Duodenal mucosa (tissue), 2 donors: ENCODE data around the gene SPHK1.

Experiments used
- H3K27ac ChIP-seq: one replicate; pipeline ENCODE4 v1.7.0; 2013; ENCODE audit warnings: low read depth, low read length
- H3K27me3 ChIP-seq, 2 donors: one replicate each; pipeline ENCODE4 v1.7.0; 2013; ENCODE audit warnings: low read length in 2 of 2, control low read depth in 1 of 2; ENCODE audit not compliant: insufficient read depth in 2 of 2, control insufficient read depth in 1 of 2
- H3K36me3 ChIP-seq, 2 donors: one replicate each; pipeline ENCODE4 v1.7.0; 2013; ENCODE audit warnings: low read length in 2 of 2, control low read depth in 1 of 2; ENCODE audit not compliant: insufficient read depth in 2 of 2, control insufficient read depth in 1 of 2
- H3K4me1 ChIP-seq, 2 donors: one replicate each; pipeline ENCODE4 v1.7.0; 2013; ENCODE audit warnings: low read length in 2 of 2, control low read depth in 1 of 2; ENCODE audit not compliant: insufficient read depth in 2 of 2, control insufficient read depth in 1 of 2
- H3K4me3 ChIP-seq, 2 donors: one replicate each; pipeline ENCODE4 v1.7.0; 2013; ENCODE audit warnings: low read length in 2 of 2, low read depth in 1 of 2
- H3K9ac ChIP-seq, 2 donors: one replicate each; pipeline ENCODE4 v1.7.0; 2013; ENCODE audit warnings: low read length in 2 of 2, low read depth in 1 of 2
- H3K9me3 ChIP-seq, 2 donors: one replicate each; pipeline ENCODE4 v1.7.0; 2013; ENCODE audit warnings: low read length in 2 of 2, control low read depth in 1 of 2; ENCODE audit not compliant: control insufficient read depth in 1 of 2

The SPHK1 gene

GRCh38 chr17:76360461-76360860, 23.9 kb upstream of the SPHK1 start:
- Histone ChIP-seq H3K4me1 (no peaks in the 10 kb centered on the region), H3K27me3 (no peaks in the 10 kb centered on the region), H3K9ac (no peak overlapping the region), H3K4me3 (no peak overlapping the region), H3K27ac (no peak overlapping the region), H3K9me3 (no peaks in the 10 kb centered on the region), H3K36me3 (no peaks in the 10 kb centered on the region)

DNA sequence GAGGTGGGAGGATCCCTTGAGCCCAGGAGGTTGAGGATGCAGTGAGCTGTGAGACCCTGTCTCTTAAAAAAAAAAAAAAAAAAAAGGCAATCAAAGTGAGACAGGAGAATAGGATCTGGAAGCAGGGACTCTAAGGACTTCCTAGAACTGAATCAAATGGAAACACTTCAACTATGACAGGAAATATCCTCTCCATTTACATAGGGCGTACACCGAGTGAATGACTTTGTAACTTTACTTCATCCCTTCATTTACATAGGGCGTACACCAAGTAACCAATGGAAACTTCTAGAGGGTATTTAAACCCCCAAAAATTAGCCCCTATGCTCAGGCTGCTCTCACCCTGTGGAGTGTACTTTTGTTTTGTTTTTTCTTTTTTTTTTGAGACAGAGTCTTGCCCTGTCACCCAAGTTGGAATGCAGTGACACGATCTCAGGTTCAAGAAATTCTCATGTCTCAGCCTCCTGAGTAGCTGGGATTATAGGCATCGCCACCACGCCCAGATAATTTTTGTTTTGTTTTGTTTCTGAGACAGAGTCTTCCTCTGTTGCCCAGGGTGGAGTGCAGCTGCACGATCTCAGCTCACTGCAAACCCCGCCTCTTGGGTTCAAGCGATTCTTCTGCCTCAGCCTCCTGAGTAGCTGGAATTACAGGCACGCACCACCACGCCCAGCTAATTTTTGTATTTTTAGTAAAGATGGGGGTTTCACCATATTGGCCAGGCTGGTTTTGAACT, 21.1 kb upstream of the SPHK1 start:
- Histone ChIP-seq H3K9me3 (no peaks in the 10 kb centered on the region), H3K9ac (no peak overlapping the region), H3K27ac (no peak overlapping the region), H3K27me3 (no peaks in the 10 kb centered on the region), H3K36me3 (no peaks in the 10 kb centered on the region), H3K4me1 (peaks cover 0 to 3% of the 10 kb centered on the region in 2 donors), H3K4me3 (no peak overlapping the region)

GRCh38 chr17:76365256-76365903, 19.0 kb upstream of the SPHK1 start:
- Histone ChIP-seq H3K36me3 (no peaks in the 10 kb centered on the region), H3K27me3 (no peaks in the 10 kb centered on the region)

GRCh38 chr17:76366247-76366646, 18.2 kb upstream of the SPHK1 start:
- H3K4me3 ChIP-seq: no peak overlapping the region
- H3K36me3 ChIP-seq: no peaks in the 10 kb centered on the region
- no peaks in the 10 kb centered on the region for H3K9me3 ChIP-seq
- H3K4me1 ChIP-seq: peaks cover 0 to 3% of the 10 kb centered on the region in 2 donors
- H3K27me3 ChIP-seq: no peaks in the 10 kb centered on the region
- no peak overlapping the region for H3K9ac ChIP-seq
- no peak overlapping the region for H3K27ac ChIP-seq

More at GRCh38 chr17:76365256-76365903, 19.0 kb upstream of the SPHK1 start:
- peaks cover 0 to 3% of the 10 kb centered on the region in 2 donors for H3K4me1 ChIP-seq
- H3K9ac ChIP-seq: no peak overlapping the region
- H3K4me3 ChIP-seq: no peak overlapping the region
- H3K9me3 ChIP-seq: no peaks in the 10 kb centered on the region
- no peak overlapping the region for H3K27ac ChIP-seq

DNA sequence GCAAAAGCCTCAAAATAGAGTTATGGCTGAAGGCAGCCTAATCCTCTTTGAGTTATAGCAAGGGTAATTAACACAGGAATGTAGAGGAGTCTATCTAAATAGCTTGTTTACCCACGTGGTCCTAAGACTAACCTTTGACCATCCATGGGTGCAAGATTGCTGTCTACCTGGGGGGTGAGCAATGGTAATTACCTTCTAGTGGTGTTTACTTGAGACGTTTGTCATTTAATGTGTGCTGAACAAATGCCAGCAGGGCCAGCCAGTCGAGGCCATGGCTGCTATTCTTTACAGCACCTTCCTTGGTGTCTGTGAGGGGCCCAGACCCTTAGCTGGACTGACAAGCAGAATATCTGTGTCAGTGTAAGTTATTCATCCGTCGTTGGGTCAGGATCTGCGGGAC, 16.8 kb upstream of the SPHK1 start:
- H3K4me1 ChIP-seq: peaks cover 0 to 3% of the 10 kb centered on the region in 2 donors
- no peaks in the 10 kb centered on the region for H3K27me3 ChIP-seq
- no peak overlapping the region for H3K27ac ChIP-seq
- no peak overlapping the region for H3K4me3 ChIP-seq
- H3K9ac ChIP-seq: no peak overlapping the region
- H3K9me3 ChIP-seq: no peaks in the 10 kb centered on the region
- H3K36me3 ChIP-seq: no peaks in the 10 kb centered on the region

- H3K4me1 ChIP-seq: peaks cover 0 to 3% of the 10 kb centered on the region in 2 donors
- no peaks in the 10 kb centered on the region for H3K36me3 ChIP-seq
- H3K4me3 ChIP-seq: peak overlapping the region in 1 of 2 donors; percentile 10
- no peak overlapping the region for H3K9ac ChIP-seq
- no peaks in the 10 kb centered on the region for H3K27me3 ChIP-seq
- H3K27ac ChIP-seq: no peak overlapping the region
- no peaks in the 10 kb centered on the region for H3K9me3 ChIP-seq
Measured at GRCh38 chr17:76368545-76368944, 15.9 kb upstream of the SPHK1 start.

GRCh38 chr17:76369379-76369778, 15.0 kb upstream of the SPHK1 start:
- Histone ChIP-seq H3K27ac (no peak overlapping the region), H3K4me3 (no peak overlapping the region), H3K4me1 (peaks cover 0 to 3% of the 10 kb centered on the region in 2 donors), H3K27me3 (no peaks in the 10 kb centered on the region), H3K9me3 (no peaks in the 10 kb centered on the region), H3K9ac (no peak overlapping the region), H3K36me3 (no peaks in the 10 kb centered on the region)

DNA sequence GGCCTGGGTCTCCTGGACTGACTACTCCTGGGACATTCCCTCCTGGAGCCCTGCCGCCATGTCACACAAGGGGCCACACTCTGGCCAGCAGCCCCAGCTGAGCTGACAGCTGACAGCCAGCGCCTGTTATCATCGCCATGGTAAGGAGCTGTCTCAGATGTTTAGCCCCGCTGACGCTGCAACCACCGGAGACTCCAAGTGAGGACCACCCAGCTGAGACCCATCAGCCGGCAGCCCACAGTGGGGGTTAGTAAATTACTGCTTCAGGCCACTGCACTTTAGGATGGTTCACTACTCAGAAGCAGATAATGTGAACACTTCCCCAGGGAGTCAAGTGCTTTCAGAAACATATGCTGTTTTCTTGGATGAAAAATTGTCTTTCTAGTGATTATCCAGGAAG, 14.6 kb upstream of the SPHK1 start:
- no peaks in the 10 kb centered on the region for H3K9me3 ChIP-seq
- H3K27ac ChIP-seq: no peak overlapping the region
- H3K9ac ChIP-seq: no peak overlapping the region
- H3K4me3 ChIP-seq: no peak overlapping the region
- no peaks in the 10 kb centered on the region for H3K27me3 ChIP-seq
- peaks cover 0 to 3% of the 10 kb centered on the region in 2 donors for H3K4me1 ChIP-seq
- H3K36me3 ChIP-seq: no peaks in the 10 kb centered on the region

- H3K36me3 ChIP-seq: no peaks in the 10 kb centered on the region
- no peaks in the 10 kb centered on the region for H3K27me3 ChIP-seq
- H3K4me1 ChIP-seq: peaks cover 0 to 3% of the 10 kb centered on the region in 2 donors
- H3K9ac ChIP-seq: no peak overlapping the region
- H3K9me3 ChIP-seq: no peaks in the 10 kb centered on the region
- no peak overlapping the region for H3K4me3 ChIP-seq
- no peak overlapping the region for H3K27ac ChIP-seq
Measured at GRCh38 chr17:76370261-76370993, 14.0 kb upstream of the SPHK1 start.
